GM19397 (cell line): ENCODE results near the gene COX19.
A peak's percentile ranks its signal among the peaks of the same experiment; 100 is the strongest.
"Not testable (repeated sequence)": the region's sequence is repeated elsewhere in the genome, so short reads cannot be mapped to it uniquely, and the experiment has no call there.

Experiments
- ATAC-seq: cut with Tn5 transposase; IDR thresholded peaks from one replicate; pipeline ENCODE4 v1.9.1; 2021; ENCODE audit warnings: mild to moderate bottlenecking, moderate library complexity; ENCODE audit not compliant: unreplicated experiment

The COX19 gene

DNA sequence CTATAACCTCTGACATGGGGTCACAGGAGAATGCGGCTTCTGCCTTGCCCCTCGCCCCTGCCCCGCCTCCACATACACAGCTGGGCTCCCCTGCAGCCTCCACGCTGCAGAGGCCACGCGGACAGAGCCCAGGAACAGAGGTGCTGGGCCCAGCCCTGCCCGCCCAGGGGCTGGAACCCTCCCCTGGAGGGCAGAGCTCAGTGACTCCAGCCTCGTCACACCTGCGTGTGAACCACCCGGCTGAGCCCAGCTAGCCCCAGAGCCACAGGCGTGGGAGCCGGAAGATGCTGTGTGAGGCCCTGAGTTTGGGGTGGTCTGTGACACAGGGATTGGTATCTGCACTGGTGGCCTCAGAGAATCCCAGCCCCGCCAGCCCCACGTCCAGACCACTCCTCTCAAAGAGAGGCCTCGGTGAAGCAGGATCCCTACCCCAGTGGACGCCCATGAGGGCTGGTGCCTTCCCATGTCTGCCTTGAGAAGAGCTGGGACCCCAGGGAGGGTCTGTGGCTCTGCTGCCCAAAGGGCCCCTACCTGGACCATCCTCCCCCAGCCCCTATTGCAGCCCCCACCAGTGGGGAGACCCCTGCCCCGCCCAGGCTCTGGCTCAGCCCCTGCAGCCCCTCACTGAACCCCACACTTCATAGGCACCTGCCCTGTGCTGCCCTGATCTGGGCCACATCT is 12.8 kb downstream of the COX19 start:
- no peak for ATAC-seq

DNA sequence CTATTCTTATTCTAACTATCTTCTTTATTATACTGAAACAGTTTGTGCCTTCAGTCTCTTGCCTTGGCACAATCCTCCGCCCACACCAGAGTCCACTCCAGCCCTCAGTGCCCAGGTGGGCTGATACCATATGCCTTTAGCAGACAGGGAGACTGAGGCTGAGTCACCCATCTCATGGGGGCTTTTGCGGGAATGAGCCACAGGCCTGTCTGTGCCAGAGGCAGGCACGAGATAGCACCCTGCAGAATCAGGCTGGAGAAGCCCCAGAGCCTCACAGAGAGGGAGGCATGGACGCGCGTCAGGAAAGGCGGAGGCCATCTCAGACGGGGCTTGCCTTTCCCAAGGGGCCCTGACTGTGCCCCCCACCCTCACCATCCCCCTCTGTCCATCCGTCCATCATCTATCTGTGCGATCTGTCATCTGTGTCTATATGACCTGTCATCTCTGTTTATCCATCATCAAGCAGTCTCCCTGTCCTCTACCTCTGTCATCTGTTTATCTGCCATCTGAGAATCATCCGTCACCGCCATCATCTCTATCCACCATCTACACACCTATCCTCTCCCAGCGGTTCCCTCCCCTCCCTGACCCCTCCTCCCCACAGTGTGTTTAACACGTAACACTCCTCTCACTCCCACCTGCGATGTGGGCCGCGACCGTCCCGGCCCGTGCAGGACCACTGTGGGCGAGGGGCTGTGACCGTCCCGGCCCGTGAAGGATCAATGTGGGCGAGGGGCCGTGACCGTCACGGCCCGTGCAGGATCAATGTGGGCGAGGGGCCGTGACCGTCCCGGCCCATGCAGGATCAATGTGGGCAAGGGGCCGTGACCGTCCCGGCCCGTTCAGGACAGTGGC is 13.6 kb downstream of the COX19 start:
- ATAC-seq: no peak

DNA sequence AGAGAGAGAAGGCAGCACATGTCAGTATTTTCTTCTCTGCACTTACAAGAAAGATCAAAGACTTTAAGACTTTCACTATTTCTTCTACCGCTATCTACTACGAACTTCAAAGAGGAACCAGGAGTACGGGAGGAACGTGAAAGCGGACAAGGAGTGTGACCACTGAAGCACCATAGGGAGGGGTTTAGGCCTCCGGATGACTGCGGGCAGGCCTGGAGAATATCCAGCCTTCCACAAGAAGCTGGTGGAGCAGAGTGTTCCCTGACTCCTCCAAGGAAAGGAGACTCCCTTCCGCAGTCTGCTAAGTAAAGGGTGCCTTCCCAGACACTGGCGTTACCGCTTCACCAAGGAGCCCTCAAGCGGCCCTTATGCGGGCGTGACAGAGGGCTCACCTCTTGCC is 14.4 kb downstream of the COX19 start:
- ATAC-seq: not testable (repeated sequence)

DNA sequence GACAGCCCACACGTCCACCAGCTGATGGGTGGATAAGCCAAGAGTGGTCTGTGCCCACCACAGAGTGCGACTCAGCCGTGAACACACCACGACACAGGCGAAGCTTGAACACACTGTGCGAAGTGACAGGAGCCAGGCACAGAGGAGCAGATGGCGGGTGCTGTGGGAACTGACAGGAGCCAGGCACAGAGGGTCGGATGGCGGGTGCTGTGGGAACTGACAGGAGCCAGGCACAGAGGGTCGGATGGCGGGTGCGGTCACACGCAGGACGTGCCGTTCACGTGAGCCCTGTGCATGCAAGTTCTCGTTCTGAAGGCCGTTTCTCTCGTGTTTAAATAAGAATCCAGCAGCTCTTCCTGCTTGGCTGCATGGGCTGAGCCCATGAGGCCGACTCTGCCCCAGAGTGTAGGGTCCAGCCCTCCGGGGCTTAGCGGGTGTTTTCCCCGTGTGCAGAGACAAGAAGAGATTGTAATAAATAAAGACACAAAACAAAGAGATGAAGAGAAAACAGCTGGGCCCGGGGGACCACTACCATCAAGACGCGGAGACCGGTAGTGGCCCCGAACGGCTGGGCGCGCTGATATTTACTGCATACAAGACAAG is 15.0 kb downstream of the COX19 start:
- no peak for ATAC-seq

DNA sequence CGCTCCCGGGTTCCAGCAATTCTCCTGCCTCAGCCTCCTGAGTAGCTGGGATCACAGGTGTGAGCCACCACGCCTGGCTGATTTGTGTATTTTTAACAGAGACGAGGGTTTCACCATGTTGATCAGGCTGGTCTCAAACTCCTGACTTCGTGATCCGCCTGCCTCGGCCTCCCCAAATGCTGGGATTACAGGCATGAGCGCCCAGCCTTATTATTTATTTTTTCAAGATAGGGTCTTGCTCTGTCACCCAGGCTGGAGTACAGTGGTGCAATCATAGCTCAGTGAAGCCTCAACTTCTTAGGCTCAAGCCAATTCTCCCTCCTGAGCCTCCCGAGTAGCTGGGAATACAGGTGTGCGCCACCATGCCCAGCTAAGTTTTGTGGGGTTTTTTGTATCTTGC is 15.6 kb downstream of the COX19 start:
- ATAC-seq: not testable (repeated sequence)

DNA sequence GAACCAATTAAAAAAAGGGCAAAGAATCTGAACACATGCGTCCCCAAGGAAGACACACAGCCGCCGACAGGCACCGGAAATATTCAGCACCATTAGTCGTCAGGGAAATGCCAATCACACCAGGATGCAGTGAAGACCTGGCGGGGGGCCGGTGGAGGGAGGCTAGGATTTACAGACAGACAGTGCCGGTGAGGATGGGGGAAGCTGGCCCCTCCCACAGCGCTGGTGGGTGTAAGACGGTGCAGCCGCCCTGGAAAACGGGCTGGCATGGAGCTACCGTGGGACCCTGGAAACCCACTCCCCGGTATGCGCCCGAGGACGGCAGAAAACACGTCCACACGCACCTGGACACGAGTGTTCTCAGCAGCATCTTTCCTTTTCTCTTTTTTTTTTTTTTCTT is 16.1 kb downstream of the COX19 start:
- ATAC-seq: no peak

DNA sequence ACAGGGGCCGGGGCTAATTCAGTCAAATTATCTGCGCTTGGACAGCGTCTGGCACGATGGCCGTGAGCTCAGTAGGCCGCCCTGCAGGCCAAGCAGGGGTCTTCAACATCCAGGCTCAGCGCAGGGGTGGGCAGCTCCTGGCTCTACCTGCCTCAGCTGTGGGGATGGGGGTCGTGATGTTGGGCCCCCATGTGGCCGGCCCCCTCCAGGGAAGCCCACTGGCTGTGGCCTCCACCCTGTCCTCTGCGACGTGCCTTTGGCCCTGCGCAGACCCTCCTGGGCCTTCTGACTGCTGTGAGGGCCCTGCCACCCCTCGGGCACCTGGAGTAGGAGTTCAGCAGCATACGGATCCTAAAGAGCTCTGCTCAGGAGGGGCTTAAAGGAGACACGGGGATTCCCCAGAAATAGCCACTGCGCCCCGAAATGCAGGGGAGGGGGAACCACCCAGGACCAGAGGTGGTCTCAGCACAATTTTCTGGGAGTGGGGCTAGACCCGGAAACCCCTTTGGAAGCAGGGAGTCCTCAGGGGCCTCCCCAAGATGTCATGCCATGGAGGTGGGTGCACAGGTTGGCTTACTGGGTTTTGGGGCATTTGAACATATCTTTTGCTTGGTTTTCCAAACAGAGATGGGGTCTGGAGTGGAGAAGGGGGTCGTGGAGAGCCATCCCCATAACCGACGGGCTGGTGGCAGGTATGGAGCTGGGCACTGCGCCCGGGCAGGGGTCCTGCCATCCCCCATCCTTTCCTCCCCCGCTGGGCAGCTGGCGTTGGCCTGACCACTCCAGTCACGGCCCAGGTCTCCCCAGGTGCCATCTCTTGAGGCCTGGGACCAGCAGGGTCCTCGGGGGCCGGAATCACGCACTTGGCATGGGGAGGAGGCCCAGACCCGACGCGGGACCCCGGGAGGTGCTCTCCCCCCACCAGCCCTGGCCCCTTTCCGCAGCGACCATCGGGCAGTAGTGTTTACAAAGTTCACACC is 16.8 kb downstream of the COX19 start:
- ATAC-seq: no peak

DNA sequence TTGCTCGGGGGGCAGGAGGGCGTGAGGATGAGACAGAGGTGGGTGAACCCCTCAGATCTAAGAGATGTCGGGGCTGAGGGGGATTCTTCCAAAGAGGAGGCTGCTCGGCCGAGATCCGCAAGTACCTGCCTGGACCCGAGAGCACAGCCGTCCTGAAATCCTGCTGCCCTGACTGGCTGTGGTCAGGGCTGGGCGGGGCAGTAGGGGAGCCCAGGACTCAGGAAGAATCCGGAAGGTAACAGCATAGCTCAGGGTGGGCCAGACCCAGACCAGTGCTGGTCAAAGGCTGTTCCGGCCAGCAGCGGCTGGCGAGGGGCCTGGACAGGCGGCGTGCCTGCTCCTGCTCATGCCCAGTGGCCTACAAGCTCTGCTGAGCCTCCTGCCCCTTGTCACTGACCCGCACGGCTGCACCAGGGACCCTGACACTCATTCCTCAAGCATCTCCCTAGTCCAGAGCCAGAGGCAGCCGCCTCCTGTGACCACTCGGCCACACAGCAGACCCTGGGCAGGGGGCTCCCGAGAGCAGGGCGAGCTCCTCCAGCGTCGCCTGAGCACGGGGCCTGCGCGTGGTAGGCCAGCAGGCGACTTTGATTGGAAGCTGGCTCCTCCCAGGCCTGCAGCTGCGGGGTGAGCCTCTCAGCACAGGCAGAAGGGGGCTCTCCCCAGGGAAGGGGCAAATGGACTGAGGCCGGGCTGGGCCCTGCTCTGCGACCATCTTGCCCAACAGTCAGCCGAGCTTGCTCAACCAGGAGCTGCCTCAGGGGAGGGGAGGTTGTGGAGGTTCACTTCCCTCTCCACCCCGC is 17.7 kb downstream of the COX19 start:
- no peak for ATAC-seq

DNA sequence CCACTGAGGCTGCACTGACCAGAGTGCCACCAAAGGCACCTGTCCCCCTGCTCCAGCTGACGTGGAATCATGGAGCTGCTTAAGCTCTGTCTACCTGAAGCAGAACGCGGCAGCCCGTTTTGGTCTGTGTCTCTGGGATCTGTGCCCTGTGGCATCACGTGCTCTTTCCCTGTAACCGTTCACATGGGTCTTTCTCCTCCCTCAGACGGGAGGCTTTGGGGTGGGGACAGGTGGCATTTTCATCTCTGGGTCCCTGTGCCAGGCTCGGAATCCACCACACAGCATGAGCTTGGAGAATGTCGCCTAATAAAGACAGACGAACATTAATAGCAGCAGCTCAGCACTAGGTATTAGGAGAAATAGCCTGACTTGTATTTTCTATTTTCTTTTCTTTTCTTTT is 19.3 kb downstream of the COX19 start:
- ATAC-seq: no peak

DNA sequence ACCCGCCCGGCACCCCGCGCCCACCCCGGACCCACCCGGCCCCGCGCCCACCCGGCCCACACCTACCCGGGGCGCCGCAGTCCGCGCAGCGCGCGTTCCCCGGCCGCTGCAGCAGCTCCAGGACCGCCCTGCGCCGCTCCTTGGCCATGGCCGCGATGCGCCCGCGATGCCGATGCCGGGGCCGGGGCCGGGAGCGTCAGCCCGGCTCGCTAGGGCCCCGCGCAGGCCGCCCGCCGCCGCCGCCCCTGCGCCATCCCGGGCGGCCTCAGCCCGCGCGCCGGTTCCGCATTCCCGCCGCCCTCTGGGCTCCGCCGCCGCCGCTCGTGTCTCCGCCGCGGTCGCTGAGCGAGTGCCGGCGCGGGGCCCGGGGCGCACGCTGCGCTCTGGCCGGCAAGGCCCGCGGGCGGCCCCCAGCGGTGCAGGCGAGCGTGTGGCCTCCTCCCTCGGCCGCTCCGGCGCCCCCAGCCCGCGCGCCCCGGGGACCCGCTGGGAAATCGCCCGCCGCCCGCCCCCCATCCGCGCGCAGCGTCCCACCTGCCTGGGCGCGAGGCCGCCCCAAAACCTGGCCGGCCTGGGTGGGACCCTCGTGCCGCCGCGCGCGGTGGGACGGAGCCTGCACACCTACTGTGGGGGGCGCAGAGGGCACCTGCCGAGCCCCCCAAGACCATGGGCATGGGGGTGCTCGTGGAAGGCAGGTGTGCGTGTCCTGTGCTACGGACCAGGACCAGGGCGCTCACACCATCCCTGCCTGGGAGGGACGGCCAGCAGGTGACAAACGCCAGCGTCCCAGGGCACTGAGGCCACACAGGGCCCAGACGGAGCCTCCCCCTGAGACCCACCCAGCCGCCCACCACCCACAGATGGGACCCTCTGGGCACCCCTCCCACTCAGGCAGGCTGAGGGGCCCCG is 20.8 kb downstream of the COX19 start, which contains the start of gene ADAP1:
TSS of gene ADAP1 (minus strand) at position 351 of the 909 bp plus-strand sequence. CDS start at position 148, 203 bp downstream.
- peak; percentile 57 for ATAC-seq

DNA sequence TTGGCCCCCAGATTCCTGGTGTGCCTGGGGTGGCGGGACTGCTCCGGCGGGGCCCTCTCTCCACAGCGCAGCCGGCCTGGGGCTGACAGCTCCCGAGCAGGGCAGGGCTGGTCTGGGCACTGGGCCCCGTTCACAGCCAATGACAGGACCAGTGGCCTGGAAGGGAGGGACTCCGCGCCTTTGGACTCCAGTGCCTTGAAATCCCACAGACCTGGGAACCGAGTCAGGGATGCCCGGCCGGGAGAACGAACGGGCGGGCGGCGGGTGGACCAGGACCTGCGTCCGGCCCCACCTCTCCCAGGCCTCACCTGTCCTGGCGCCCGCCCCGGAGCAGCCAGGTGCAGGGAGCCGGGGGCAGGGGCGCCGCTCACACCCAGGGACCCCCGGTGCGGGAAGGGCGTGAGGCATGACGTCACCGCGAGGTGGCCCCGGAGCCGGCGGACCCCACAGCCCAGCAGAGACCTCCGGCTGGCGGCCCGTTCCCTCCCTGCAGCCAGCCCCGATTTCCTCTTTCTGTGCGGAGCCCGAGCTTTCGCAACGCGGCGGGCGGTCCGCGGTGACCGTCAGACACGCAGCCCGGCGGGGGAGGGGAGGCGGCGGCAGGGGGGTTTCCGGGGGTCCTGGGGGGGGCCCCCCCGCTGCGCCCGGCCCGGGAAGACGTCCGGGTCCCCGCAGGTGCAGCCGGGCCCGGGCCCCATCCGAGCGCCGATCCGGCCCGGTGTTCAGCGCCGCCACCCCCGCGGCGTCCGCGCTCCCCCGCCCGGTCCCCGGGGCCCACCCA is 21.6 kb downstream of the COX19 start:
- ATAC-seq: peak; percentile 26

DNA sequence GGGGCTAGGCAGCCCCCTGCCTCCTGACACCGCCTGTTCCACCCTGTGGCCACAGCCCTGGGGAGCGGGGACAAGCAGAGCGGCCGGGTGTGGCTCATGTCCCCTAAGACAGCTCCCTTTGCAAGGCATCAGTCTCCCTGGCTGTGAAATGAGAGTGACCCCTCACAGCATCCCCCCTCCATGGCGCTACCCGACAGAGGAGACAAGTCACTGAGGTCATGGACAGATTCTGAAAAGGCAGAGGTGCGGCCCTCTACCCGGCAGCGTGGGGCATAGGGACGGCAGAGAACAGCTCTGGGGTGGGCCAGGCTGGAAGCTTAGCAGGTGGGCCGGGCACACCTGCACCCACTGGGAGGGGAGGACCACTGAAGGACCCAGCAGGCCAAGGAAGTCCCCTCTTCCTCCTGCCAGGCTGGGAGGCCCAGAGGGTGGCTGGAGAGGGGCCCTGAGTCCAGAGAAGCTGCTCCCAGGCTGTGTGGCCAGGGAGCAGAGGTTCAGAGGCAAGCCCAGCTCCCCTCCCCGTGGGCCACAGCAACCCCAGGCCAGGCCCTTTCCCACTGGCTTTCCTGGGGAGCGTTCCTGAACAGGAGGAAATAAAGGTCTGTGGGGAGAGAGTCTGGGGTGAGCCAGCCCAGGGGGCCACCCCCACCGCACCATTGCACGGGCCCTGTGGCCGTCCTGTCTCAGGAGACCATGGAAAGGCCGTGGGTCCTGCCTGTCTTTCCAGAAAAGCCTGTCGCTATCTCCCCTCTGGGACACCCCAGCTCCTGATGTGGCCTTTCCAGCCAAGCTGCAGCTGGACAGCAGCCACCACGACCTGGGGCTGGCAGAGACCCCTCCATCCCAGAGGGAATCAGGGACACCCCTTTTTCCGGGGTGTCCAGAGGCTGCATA is 22.6 kb downstream of the COX19 start:
- no peak for ATAC-seq

DNA sequence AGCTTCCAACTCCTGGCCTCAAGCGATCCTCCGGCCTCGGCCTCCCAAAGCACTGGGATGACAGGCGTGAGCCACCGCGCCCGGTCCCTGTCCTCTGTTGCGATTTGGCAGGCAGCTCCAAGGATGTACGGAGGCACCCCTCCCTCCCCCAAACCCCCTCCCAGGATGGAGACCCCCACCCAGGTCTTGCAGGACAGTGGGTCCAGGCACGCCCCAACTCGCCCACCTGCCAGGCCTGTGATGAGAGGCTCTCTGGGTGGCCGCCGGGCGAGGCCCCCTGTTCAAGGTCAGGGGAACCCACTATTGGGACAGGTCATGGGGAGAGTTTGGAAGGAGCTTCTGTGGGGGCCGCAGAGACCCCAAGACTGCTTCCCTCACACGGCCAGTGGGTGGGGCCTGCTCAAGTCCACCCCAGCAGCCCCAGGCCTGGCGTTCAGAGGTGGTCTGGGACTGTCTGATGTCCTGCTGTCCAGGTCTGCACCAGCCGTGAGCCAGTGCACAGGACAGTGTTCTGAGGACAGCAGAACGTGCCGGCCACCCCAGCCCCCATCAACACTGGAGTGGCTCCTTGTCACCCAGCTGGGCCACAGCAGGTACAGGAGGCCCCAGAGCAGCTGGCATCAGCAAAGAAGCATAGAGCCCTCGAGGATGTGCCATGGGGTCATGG is 23.3 kb downstream of the COX19 start:
- ATAC-seq: no peak

DNA sequence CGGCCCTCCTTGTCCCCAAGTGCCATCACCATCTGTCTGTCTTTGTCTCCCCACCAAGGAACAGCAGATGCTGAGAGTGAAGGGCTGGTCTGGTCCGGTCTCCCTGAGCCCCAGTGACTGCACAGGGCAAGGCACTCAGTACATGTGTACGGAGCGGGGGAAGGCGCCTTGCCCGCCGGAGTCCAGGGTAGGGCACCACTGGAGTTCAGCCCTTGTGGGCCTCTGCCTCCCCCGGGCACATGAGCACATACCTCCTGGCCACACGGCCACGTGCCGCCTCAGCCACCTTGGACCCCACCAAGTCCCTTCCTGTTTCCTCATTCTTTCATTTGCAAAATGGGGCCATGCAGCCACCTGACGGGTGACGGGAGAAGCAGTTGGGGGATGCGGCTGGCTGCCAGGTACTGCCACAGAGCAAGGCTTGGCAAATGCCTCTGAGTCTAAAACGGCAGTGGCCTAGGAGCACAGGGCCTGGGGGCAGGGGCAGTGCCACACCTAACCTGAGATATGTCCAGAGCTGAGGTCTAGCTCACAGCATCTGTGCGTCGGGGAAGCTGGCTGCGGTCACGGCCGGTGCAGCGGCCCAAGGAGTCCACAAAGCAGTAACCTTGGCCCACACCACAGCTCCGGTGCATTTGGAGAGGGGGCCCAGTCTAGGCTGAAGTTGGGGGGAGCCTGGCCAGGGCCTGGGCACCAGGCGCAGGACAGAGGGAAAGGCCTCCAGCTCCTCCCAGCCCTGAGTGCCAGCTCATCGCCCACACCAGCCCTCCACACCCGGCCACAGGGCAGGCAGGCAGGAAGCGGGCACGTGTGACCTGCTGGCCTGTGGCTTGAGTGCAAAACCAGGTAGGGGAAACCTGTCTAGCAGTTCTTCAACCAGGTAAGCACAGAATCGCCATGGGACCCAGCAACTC is 26.1 kb downstream of the COX19 start:
- ATAC-seq: no peak

DNA sequence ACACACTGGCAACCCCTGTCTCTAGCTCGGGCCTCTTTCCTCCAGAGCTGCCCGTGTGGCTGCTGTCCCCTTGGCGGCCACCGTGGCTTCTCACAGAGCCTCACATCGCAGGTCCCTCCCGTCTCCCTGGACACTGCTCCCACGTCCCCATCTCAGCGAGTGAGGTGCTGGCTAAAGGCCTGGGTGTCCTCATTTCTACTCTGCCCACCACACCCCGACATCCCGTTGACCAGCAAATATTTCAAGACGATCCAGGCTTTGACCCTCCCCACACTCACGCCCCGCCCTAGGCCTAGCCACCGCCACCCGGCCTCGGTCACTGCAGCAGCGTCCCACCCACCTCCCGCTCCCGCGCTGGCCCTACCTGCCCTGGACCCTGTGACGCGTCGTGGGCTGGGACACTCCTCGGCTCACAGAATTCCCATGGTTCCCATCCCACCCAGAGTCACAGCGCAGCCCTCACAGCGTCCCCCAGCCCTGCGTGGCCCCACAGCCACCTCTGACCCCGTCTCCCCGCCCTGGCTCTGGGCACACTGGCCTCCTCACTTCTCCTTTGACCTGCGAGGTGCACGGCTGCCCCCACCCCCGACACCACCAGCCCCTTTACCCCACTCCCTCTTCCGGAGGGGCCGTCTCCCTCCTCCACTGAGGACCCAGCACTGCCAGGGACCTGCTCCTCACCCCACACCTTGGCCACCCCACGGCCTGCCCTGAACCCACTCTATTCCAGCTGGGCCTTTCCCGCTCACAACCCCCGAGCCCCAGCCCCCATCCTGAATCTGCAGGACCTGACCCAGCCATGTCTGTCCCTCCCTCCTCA is 27.7 kb downstream of the COX19 start:
- no peak for ATAC-seq
